ENCODE results near the gene COL23A1.

COL23A1 gene

DNA sequence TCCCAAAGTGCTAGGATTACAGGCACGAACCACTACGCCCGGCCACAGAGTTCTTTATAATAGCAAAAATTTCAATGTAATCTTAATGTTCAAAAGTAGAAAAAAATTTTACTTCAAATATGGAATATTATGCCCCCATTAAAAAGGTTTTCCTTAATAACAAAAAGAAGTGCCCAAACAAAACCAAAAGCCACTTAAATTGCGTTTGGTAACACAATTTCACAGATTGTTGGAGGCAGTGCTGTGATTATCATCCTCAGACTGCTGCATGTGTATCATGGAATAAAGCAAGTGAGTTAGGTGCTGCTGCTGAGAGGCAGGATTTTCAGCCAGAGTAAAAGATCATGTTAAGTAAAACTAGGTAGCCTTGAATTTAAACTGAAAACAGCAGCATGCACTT is 132.7 kb downstream of the COL23A1 start:
- Histone ChIP-seq H3K4me1 (ENCODE audit: low read length) (no peaks in the 10 kb centered on the region), H3K27me3 (replicated peaks; ENCODE audit: insufficient read depth, low read length) (peaks cover 65% of the 10 kb centered on the region), H3K9me2 (replicated peaks; ENCODE audit: insufficient read depth, low read length) (no peaks in the 10 kb centered on the region), H2AFZ (ENCODE audit: low read length) (no peak overlapping the region), H3K79me2 (ENCODE audit: low read length) (no peaks in the 10 kb centered on the region), H3K4me3 (ENCODE audit: low read length) (no peak overlapping the region), H3F3A (ENCODE audit: insufficient read depth, low read length) (no peaks in the 10 kb centered on the region), H3K27ac (ENCODE audit: low read length) (no peak overlapping the region), H3K9ac (ENCODE audit: low read length) (no peak overlapping the region), H3K9me3 (replicated peaks; ENCODE audit: insufficient read depth, low read length) (no peaks in the 10 kb centered on the region), H3K4me2 (ENCODE audit: low read depth, low read length) (no peak overlapping the region), H4K20me1 (ENCODE audit: insufficient read depth, low read length) (no peaks in the 10 kb centered on the region), H3K36me3 (replicated peaks; ENCODE audit: insufficient read depth, low read length) (no peaks in the 10 kb centered on the region)
- no peak for TF ChIP-seq EZH2phosphoT487 (IDR thresholded peaks at IDR 0.05; ENCODE audit: low read length)
- no peak for TF ChIP-seq EZH2 (optimal IDR thresholded peaks at IDR 0.05; ENCODE audit: low read depth, low read length)
- TF ChIP-seq, protein P1, sequence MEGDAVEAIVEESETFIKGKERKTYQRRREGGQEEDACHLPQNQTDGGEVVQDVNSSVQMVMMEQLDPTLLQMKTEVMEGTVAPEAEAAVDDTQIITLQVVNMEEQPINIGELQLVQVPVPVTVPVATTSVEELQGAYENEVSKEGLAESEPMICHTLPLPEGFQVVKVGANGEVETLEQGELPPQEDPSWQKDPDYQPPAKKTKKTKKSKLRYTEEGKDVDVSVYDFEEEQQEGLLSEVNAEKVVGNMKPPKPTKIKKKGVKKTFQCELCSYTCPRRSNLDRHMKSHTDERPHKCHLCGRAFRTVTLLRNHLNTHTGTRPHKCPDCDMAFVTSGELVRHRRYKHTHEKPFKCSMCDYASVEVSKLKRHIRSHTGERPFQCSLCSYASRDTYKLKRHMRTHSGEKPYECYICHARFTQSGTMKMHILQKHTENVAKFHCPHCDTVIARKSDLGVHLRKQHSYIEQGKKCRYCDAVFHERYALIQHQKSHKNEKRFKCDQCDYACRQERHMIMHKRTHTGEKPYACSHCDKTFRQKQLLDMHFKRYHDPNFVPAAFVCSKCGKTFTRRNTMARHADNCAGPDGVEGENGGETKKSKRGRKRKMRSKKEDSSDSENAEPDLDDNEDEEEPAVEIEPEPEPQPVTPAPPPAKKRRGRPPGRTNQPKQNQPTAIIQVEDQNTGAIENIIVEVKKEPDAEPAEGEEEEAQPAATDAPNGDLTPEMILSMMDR (IDR thresholded peaks at IDR 0.05; ENCODE audit: low read length), result no peak
- DNase-seq, result no peak

DNA sequence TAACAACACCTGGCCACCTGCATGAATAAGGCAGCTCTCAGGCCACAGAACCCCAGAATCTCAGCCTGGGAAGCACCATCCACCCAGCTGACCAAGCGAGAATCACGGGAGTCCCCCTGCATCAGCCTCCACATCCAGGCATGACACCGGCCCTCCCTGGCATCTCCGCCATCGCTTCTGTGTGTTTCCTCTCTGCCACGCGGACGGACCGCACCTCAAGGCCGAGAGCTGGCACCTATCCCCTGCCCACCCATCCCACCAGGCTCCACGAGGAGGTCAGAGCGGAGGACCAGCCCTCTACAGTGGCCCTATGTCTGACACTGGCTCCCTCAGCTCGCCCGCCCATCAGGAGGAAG is 134.7 kb downstream of the COL23A1 start:
- H3K9me3 ChIP-seq (replicated peaks; ENCODE audit: insufficient read depth, low read length), result no peaks in the 10 kb centered on the region
- H3K36me3 ChIP-seq (replicated peaks; ENCODE audit: insufficient read depth, low read length), result no peaks in the 10 kb centered on the region
- TF ChIP-seq EZH2 (optimal IDR thresholded peaks at IDR 0.05; ENCODE audit: low read depth, low read length) (no peak), EZH2phosphoT487 (IDR thresholded peaks at IDR 0.05; ENCODE audit: low read length) (no peak)
- TF ChIP-seq, protein P1 (IDR thresholded peaks at IDR 0.05; ENCODE audit: low read length), result no peak
- no peak overlapping the region for H3K9ac ChIP-seq (ENCODE audit: low read length)
- no peak for DNase-seq
- H3K9me2 ChIP-seq (replicated peaks; ENCODE audit: insufficient read depth, low read length), result no peaks in the 10 kb centered on the region
- H3F3A ChIP-seq (ENCODE audit: insufficient read depth, low read length), result no peaks in the 10 kb centered on the region
- no peak overlapping the region for H2AFZ ChIP-seq (ENCODE audit: low read length)
- no peaks in the 10 kb centered on the region for H3K79me2 ChIP-seq (ENCODE audit: low read length)
- no peak overlapping the region for H3K4me3 ChIP-seq (ENCODE audit: low read length)
- H4K20me1 ChIP-seq (ENCODE audit: insufficient read depth, low read length), result no peaks in the 10 kb centered on the region
- no peak overlapping the region for H3K27ac ChIP-seq (ENCODE audit: low read length)
- peaks cover 71% of the 10 kb centered on the region for H3K27me3 ChIP-seq (replicated peaks; ENCODE audit: insufficient read depth, low read length)
- no peaks in the 10 kb centered on the region for H3K4me1 ChIP-seq (ENCODE audit: low read length)
- H3K4me2 ChIP-seq (ENCODE audit: low read depth, low read length), result no peak overlapping the region

DNA sequence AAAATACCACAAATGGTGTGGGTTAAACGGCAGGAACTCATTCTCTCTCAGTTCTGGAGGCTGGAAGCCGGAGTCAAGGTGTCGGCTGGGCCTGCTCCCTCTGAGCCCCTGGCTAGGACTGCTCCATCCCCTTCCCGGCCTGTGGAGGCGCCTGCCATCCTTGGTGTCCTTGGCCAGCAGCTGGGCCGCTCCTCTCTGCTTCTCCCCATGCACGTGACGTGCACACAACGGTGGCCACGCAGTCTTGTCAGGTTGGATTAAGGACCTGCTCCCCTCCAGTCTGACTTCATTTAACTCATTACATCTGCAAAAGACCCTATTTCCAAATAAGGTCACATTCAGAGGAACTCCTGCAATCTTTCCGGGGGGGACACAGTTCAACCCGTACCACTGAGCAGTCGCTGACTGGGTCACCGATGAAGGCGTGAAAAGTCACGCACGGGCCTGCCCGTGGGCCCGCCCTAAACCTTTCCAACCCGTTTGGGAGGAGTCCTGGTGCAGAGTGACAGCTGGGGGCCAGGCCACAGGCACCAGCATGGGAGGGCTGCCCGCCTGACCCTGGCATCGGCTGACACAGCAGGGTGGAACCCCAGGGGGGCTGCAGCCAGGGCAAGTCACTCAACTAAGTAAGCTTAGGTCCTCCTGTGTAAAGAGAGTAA is 135.2 kb downstream of the COL23A1 start:
- Histone ChIP-seq H3K9me2 (replicated peaks; ENCODE audit: insufficient read depth, low read length) (no peaks in the 10 kb centered on the region), H3F3A (ENCODE audit: insufficient read depth, low read length) (no peaks in the 10 kb centered on the region), H3K36me3 (replicated peaks; ENCODE audit: insufficient read depth, low read length) (no peaks in the 10 kb centered on the region), H3K4me2 (ENCODE audit: low read depth, low read length) (no peak overlapping the region), H3K4me3 (ENCODE audit: low read length) (no peak overlapping the region), H2AFZ (ENCODE audit: low read length) (no peak overlapping the region), H3K27me3 (replicated peaks; ENCODE audit: insufficient read depth, low read length) (peaks cover 71% of the 10 kb centered on the region), H3K79me2 (ENCODE audit: low read length) (no peaks in the 10 kb centered on the region), H3K9me3 (replicated peaks; ENCODE audit: insufficient read depth, low read length) (no peaks in the 10 kb centered on the region), H3K9ac (ENCODE audit: low read length) (no peak overlapping the region), H4K20me1 (ENCODE audit: insufficient read depth, low read length) (no peaks in the 10 kb centered on the region), H3K4me1 (ENCODE audit: low read length) (no peaks in the 10 kb centered on the region), H3K27ac (ENCODE audit: low read length) (no peak overlapping the region)
- no peak for DNase-seq
- TF ChIP-seq EZH2 (optimal IDR thresholded peaks at IDR 0.05; ENCODE audit: low read depth, low read length), result no peak
- TF ChIP-seq, protein P1 (IDR thresholded peaks at IDR 0.05; ENCODE audit: low read length), result no peak
- no peak for TF ChIP-seq EZH2phosphoT487 (IDR thresholded peaks at IDR 0.05; ENCODE audit: low read length)

Measured in MM.1S (cell line).